ENCODE results near the gene CENATAC.
"Not testable (repeated sequence)": the region's sequence is repeated elsewhere in the genome, so short reads cannot be mapped to it uniquely, and the experiment has no call there.

The CENATAC gene

DNA sequence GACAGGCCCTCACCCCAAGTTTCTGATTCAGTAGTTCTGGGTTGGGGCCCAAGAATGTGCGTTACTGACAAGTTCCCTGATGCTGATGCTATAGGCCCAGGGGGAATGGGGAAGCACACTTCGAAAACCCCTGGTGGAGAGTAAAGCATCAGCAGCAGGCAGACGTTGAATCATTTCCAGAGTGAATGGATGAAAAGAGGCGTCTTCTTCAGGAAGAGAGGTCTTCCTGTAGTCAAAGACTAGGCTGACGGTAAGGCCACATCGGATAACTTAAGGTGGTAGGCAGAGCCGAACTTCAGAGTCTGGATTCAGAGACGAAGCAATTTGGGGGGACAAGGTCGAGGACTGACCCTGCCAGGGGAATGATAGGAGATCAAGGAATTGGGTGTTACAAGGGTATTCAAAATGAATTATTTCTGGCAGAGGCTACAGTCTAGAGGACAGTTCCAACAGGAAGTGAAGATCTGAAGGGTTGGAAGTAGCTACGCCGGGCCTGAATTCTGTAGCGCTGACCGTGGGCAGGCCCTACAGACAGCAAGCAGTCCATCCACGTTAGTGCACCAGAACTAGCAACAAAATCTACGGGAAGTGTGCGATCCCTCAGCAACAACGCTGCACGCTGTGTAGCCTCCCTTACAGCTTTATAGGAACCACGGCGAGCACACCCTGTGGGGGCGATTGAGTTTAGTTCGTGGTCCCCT, 862 bp upstream of the CENATAC start:
- peak; percentile 54 for DNase-seq

DNA sequence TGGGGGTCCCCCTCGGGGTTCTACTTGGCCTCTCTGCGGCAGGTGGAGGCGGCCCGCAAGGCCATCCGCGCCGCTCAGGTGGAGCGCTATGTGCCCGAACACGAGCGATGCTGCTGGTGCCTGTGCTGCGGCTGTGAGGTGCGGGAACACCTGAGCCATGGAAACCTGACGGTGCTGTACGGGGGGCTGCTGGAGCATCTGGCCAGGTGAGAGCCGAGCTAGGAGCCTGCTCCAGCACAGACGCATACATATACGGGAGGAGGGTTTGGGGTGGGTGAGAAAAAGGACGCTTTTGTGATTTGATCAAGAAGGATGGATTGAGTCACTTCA, 415 bp downstream of the CENATAC start:
- no peak for DNase-seq

DNA sequence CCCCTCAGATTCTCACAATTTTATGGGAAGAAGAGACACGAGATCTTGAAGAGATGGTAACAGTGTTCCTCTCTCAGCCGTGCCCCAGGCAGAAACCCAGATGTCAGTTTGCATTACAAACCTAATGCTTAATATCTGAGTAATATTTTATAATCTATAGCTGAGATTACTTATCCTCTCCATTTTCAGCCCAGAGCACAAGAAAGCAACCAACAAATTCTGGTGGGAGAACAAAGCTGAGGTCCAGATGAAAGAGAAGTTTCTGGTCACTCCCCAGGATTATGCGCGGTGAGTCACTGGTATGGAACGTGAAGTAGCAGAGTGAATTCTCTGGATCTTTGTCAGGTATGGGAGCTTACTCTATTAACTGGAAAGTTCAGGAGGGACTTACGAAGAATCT, 884 bp downstream of the CENATAC start:
- no peak for DNase-seq

DNA sequence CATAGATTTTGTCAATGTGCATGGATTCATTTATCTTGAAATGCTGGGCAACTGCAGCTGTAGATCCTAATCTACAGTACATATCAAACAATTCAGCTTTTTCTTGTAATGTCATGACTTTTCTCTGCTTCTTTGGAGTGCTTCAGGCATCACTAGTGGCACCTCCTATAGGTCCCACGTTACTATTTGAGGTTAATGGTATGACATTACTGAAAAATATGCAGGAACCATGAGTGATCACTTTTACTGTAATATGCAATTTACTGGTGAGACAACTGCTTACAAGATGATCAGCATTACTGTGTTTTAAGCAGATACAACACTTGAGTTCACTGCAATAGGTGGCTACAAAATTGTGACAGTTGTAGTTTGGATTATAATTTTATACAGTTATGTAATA, 3.0 kb downstream of the CENATAC start:
- DNase-seq, result no peak

DNA sequence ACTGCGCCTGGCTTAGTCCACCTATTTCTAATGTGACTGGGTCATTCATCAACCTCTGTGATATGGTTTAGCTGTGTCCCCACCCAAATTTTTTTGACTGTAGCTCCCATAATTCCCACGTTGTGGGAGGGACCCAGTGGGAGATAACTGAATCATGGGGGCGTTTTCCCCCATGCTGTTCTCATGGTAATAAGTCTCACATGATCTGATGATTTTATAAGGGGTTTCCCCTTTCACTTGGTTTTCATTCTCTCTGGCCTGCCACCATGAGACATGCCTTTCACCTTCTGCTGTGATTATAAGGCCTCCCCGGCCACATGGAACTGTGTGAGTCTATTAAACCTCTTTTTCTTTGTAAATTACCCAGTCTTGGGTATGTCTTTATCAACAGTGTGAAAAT, 8.7 kb downstream of the CENATAC start:
- DNase-seq, result no peak

DNA sequence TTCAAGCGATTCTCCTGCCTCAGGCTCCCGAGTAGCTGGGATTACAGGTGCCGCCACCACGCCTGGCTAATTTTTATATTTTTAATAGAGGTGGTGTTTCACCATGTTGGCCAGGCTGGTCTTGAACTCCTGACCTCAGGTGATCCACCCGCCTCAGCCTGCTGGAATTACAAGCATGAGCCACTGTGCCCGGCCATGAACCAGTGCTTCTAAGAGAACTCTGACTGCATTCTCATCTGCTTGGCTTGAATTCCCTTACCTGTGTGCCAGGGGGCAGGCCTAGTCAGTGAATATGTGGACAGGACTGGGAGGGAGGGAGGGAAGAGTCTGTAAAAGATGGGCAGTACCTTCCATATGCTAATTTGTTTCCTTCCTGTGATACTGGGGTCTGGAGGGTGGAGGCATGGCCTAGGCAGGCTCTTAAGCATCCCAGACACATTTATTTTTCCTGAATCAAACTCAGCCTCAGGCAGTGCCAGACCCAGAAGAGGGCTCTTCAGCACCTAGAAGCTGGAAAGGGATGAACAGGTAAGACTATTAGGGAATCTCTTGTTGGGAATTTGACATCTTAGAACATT, 13.6 kb downstream of the CENATAC start:
- no peak for DNase-seq

DNA sequence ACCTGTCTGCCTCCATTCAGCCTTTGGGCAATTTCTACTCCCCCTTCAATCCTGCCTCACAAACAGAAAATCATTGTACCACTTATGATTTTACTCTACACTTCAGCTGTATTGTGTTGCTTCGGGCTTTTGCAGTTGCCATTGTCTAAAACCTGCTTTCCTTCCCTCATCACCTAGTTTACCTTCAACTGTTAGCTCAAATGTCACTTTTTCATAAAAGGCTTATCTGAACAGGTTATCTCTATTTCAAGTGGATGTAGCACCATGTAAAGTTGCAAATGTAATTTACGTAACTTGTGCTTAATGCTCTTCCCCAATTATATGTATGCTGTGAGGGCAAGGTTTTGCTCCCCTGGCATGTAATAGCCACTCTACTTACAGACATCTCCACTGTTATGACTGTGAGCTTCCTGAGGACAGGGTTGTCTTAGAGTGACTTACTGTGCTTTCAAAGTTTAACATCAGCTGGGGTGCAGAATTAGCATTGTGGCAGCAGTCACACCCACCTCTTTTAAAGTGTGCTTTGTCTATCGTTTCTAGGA, 14.8 kb downstream of the CENATAC start:
- DNase-seq, result no peak

DNA sequence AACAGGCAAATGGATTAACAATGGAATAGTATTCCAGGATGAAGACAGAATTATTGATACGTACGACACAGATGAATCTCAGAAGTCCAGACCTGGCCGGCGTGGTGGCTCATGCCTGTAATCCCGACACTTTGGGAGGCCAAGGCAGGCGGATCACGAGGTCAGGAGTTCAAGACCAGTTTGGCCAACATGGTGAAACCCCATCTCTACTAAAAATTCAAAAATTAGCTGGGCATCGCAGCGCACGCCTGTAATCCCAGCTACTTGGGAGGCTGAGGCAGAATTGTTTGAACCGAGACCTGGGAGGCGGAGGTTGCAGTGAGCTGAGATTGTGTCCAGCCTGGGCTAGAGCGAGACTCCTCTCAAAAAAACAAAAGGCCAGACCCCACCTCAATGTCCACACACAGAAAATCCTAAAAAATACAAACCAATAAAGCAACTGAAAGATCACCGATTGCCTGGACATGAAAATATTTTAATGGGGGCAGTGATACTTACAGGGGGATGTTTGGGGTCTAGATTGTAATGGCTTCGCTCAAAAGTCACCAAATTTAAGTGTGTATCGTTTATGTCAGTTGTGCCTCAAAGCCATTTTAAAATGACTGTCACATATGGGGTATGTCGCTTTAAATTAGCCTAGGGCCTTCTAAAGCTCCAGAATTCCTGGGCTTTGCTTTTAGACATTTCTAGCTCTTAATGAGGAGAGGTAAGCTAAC, 16.4 kb downstream of the CENATAC start:
- no peak for DNase-seq

DNA sequence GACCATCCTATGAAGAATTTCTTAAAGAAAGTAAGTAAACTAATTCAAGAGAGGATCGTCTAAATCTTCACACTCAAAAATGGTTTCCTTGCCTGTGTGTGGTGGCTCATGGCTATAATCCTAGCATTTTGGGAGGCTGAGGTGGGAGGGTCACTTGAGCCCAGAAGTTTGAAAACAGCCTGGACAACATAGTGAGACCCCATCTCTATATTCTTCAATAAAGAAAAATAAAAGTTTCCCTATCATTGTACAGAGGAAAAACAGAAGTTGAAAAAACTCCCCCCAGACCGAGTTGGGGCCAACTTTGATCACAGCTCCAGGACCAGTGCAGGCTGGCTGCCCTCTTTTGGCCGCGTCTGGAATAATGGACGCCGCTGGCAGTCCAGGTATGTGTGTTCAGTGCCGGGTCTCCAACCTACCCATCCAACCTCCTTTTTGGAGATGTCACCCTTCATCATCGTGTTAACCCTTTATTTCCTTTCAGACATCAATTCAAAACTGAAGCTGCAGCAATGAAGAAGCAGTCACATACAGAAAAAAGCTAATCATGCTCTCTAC, 17.2 kb downstream of the CENATAC start:
- DNase-seq, result no peak

DNA sequence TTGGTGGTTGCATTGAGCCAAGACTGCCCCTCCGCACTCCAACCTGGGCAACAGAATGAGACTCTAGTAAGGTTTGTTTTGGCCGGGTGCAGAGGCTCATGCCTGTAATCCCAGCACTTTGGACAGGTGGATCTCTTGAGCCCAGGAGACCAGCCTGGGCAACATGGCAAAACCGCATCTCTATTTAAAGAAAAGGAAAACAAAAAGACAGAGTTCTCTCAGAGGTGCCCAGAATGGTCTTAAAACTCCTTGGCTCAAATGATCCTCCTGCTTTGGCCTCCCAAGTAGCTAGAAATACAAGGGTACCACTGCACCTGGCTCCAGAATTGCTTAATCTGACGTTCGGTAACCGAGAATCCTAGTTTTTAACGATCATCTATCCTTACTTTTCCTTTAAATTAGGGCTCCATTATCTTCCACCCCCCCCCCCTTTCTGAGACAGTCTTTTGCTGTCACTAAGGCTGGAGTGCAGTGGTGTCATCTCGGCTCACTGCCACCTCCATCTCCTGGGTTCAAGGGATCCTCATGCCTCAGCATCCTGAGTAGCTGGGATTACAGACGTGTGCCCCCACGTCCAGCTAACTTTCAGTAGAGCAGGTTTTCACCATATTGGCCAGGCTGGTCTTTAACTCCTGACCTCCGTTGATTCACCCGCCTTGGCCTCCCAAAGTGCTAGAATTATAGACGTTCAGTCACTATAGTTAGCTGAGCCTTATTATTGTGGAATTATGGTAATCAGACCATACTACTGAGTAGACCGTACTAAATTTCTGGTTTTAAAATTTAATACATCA, 18.5 kb downstream of the CENATAC start:
- DNase-seq, result no peak

DNA sequence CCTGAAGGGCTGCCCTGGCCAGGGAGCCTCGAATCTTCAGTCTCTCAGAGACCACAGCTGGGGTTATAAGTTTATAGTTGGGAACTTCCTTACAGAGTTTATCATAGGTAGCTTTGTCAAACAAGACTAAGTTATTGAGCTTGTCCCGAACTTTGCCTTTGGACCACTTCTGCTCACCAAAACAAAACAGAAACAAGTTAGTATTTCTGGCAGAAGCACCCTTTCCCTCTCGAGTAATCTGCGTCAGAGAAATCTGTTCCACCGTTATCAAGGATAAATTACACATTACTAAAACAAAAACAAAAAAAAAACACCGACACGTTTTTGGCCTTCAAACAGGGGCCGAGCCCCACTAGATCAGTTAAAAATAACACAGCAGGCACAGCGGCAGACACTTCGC, 19.4 kb downstream of the CENATAC start:
- DNase-seq, result not testable (repeated sequence)

DNA sequence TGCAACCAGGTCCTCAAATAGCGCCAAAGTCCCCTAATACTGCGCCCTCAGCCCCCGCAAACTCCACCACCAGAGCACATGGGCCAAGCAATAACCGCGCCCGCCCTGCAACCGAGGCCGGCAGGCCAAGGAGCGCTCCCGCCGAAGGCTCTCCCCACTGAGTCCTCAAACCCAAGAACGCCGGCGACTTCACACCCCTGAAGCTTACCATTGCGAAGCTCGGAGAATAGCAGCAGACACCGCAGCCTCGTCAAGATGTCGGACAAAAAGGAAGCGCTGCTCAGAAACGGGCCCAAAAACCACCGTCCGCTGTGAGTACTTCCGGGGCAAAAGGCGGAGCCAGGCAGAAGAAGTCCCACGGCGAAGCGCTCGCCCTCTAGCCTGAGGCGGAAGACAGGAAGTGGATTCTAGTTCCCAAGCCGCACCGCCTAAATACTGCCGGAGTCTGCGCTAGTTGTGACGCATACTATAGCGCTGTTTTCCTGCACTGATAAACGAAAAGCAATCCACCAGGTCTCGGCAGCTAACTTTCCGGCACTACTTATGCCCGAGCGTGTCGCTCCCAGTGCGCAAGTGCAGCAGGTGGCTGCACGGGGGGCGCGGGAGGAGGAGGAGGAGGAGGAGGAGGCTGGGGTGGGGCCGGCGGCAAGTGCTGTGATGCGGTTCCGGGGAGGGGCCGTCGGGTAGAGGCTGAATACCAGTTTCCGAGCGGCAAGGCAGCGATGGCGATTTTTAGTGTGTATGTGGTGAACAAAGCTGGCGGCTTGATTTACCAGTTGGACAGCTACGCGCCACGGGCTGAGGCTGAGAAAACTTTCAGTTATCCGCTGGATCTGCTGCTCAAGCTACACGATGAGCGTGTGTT, 20.4 kb downstream of the CENATAC start, which contains the start of the genes RPS25 and TRAPPC4:
Gene RPS25, minus strand, starts transcription at position 270 of the 865 bp plus-strand sequence. Its CDS starts 59 bp downstream, at position 211.
Gene TRAPPC4, plus strand, starts transcription at position 693 of the 865 bp plus-strand sequence. Its CDS starts 30 bp downstream, at position 723.
- peak; percentile 95 for DNase-seq

DNA sequence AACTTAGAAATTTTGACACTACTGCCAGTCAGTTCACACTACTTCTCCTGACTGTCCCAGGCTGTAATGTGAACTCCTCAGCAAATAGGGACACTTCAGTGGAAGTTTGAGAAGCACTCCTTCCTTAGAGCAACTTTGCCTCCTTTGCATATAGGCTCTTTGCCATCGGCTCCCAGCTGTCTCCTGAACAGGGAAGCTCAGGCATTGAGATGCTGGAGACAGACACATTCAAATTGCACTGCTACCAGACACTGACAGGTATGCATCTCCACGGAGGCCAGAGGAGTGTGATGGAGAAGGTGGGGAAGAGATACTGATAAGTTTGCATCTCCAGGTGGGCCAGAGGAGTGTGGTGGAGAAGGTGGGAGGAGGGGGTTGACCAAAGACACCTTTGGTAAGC, 22.1 kb downstream of the CENATAC start:
- no peak for DNase-seq

DNA sequence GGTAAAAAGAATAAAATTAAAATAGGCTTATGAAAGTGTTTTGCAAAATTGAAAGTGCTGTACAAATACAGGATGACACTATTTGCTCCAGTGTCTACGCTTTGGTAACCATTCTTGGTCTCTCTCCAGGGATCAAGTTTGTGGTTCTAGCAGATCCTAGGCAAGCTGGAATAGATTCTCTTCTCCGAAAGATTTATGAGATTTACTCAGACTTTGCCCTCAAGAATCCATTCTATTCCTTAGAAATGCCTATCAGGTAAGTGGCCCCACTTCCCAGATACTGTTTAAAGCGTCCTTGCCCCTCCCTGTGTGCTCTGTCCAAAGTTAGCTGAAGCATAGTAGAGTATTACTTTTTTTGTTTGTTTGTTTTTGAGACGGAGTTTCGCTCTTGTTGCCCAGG, 23.7 kb downstream of the CENATAC start:
- no peak for DNase-seq

DNA sequence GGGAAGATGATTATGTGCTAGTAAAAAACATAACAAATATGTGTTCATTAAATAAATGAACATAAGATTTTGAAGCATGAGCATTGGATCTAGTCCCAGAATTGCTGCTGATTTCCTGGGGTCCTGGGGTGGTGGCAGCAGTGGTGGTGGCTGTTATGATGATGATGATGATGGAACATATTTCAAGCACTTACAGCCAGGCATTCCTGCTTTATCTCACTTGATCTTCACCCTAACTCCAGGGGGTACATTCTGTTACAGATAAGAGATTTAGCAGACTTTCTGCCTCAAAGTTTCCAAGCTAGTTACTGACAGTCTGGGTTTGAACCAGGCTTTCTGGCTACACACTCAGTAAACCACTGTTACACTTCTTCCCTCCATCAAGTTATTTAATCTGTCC, 25.8 kb downstream of the CENATAC start:
- no peak for DNase-seq

DNA sequence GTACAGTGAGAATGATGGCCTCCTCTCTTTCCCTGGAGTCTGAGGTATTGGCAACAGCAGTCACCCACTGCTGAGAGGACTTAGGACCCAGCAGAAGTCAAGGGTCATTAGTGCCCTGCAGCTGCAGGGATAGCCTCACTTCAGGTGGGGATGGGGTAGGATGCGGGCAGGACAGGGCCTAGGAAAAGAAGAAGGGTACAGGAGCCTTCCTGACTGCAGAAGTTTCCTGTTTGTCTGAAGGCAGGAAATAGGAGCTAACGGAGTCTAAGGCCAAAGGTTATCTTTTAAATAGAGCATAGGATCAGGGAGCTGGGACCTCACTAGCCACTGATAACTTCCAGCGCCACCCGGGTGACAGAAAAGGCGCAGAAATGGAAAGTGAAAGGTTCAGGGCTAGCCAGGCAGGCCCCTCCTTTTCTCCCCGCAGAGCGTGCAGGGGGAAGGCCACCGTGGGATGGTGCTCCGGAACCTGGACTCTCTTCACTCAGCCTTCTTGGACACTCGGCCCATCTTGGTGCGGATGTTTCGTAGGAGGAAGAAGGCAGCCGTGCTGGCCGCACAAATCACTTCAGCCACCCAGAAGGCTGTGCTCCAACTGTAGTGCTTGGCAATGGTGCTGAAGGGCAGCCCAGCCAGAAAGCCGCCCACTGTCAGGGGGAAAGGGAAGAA, 26.6 kb downstream of the CENATAC start:
- no peak for DNase-seq

DNA sequence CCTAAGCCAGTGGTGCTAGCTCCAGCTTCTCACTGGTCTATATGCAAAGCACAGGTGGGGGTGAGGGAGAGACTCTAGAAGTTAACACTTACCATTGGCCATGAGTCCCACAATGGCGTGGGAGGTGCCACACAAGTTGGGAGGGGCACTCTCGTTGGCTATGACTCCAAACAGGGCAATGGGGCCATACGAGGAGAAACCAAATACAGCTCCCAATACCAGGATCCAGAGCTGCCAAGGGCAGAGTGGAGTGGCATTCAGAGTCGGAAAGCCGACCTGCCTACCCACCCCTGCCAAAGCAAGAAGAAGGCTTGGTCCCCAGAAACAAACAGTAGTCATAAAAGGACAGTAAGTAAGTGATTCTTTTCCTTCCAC, 27.1 kb downstream of the CENATAC start:
- DNase-seq, result no peak

DNA sequence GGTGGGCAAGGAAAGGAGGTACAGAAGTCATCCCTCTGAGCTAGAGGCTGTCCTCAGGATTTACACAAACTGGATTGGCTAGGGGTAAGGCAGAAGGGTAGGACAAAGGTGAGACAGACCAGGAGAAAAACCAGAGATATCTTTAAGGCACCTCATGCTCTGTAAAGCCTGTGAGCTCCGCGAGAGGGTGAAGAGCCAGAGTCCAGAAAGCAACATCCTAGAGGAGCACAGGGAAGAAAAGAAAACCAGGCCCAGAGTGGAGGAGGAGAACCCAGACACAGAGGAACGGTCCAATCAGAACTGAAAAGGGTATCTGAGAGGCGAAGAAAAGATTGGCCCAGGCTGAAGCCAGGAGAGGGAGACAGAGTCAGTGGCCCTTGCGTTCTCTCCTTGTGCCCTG, 27.6 kb downstream of the CENATAC start:
- DNase-seq, result no peak

DNA sequence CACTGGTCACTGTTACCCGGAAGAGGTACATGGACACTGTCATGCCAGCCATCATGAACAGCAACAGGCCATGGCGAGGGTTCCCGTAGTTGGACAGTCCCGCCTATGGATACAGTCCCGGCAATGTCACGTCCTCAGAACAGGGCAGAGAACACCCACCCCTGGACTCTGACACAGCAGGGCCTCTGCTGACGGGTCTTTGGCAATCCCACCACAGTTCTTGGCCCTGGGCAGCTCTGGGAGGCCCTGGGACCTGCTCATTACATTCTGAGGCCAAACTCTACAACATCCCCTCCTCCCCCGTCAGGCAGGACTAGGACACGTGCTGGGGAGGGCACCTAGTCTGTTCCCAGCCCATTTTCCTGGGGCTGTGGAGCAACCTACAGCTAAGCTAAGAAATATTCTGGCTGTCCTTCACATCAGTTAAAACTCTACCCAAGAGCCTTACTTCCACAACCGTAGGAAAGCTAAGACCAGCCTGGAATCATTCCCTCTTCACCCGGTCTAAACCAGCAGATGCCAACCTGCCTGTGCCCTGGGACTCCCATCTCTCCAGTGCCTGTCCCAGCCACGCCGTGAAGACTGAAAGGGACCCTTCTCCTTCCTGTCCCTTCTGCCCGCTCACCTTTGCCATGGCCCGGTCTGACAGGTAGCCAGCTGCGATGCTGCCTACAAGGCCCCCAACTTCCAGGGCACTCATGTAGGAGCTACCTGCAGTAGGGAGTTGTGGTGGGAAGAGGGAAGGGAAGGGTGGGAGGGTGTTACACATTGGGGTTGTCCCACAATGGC, 28.2 kb downstream of the CENATAC start:
- DNase-seq, result no peak

DNA sequence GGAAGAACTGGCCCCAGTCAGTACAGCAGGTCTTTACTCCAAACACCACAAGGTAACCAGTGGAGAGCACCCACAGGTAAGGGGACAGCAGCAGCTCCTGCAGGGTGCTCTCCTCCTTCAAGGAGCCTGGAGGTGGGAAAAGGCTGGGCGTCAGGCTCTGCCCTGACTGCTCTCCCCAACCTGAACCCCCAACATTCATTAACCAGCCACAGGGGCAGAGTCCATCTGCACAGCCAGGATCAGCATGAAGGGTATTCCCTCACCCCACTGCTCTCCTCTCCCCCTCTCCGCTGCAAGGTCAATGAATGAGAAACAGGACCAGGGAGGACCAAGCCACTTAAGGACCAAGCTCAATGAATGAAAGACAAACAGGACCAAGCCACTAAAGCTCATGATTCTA, 29.0 kb downstream of the CENATAC start:
- DNase-seq, result no peak

All from stimulated activated CD8-positive, alpha-beta memory T cell treated with anti-CD3 and anti-CD28 coated beads, Interleukin-4, amount 100 ng/mL, for 48 hours (primary cell).